HG02642 (cell line): ENCODE data around the gene COCH.
"Not testable (repeated sequence)": the region's sequence is repeated elsewhere in the genome, so short reads cannot be mapped to it uniquely, and the experiment has no call there.

Experiments used
- ATAC-seq: cut with Tn5 transposase; IDR thresholded peaks from one replicate; pipeline ENCODE4 v1.9.1; 2021; ENCODE audit warnings: mild to moderate bottlenecking; ENCODE audit not compliant: unreplicated experiment, poor library complexity

Gene COCH

DNA sequence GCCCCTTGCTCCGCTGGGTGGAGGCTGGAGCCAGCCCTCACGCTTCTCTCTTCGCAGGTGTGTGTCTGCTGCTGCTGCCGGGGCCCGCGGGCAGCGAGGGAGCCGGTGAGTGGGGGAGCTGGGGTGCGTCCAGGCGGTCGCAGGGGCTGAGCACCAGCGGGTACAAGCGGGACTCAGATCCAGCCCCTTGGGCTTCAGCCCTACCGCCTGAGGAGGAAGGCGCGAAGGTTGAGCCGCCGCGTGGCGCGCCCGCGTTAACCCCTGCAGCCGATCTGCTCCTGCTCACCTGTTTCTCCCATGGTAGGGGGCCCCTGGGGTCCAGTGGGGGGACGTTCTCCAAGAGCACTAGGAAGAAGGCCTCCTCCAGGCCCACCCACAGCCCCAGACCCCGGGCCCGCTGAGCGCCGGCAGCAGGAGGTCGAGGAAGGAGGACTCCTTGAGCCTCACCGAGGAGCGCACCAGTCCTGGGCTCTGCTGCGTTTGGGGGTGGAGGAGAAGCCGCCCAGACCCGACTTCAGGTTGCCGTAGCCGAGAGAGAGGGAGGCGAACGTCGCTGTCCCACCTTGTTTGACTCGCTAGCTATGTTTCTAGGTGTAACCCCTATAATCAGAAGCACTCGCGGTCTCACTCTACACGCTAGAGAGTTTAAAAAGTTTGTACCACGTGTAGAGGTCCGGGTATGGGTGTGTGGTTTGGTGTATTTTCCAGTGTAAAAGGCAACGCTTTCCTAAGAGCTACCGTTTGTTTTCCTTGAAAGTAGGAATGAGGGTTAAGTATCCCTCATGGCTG lies 834 bp downstream of the COCH start:
- ATAC-seq: peak; percentile 34

DNA sequence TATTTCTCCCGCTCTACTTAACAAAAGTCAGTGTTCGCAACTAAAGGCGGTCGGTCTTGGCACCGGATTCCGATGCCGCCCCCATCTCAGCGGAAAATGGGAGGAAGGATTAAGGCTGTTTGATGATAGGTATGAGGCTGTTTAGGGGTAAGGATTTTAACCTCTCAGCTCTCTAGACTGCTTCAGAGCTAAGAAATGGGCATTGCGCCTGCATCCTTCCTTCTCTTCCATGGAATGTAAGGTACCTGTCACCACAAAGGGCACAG lies 1.4 kb downstream of the COCH start:
- ATAC-seq: no peak

DNA sequence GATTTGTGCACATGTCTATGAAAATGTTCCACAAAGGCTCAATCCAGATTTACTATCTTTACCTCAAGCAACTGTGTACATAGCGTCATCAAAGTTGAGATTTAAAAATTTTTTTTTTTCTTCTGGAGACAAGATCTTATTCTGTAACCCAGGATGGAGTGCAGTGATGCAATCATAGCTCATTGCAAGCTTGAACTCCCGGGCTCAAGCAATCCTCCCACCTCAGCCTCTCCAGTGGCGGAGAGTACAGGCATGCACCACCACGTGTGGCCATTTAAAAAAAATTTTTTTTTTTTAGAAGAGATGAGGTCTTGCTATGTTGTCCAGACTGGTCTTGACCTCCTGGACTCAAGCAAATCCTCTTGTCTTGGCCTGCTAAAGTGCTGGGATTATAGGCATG lies 2.3 kb downstream of the COCH start:
- no peak for ATAC-seq

DNA sequence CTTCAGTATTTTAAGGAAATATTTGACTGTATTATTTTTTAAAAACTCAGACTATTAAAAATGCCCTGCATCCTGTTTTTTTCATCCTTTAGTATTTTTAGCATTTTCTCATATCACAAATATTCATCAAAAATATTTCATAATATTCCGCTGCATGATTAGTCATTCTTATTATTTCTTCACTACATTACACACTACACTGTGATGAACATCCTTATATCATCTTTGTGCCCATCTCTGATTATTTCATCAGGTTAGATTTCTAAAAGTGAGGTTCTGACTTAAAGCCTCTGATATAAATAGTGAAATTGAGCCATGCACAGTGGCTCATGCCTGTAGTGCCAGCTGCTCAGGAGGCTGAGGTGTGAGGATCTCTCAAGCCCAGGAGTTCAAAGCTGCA lies 8.1 kb downstream of the COCH start:
- no peak for ATAC-seq

DNA sequence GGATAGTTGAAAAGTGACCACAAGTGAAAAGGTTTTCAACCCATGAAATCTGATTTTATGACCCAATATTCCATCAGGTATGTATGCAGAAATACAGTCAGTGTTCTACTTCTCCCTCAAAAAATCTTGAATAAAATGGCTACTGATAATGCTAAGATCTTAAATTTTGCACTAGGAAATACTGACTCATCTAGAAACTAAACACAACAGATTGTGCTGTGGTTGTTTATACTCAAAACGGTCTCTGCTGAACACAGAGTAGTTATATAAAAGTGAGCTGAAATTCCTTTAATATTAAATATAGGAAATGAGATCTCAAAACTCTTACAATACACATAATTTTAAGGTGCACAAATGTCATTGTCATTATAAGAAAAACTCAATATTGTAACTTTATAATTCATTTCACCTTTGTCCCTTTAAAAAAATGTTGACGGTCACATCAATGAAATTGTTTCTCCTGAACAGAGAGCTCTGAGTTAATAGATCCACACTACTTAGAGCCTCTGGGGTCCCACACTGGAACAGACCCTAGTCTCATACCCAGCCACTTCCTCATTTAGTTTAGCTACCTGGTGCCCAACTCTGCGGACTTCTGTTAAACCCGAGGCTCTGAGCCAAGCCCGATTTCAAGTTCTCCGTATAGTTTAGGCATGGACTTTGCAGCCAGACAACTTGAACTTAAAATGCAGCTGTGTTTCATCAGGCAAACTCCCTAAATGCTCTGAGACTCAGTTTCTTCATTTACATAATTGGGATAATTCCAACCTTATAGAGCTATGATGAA lies 9.3 kb downstream of the COCH start:
- no peak for ATAC-seq

DNA sequence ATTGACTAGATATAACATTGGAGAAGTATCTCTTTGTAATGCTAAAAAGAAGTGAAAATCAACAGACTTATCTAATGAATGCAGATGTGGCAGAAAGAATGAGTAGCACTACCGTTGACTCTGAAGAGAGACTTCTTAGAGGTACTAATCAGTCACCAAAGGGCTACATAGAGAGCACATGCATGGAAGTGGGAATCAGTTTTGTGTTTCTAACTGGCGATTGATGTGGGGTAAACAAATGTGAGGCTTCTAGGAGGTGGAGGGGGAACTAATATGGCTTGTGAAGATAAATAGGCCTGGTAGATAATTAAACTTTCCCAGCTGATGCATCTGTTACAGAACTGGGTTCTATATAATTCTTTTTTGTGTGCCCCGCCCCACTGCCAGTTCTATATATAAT lies 10.5 kb downstream of the COCH start:
- no peak for ATAC-seq

DNA sequence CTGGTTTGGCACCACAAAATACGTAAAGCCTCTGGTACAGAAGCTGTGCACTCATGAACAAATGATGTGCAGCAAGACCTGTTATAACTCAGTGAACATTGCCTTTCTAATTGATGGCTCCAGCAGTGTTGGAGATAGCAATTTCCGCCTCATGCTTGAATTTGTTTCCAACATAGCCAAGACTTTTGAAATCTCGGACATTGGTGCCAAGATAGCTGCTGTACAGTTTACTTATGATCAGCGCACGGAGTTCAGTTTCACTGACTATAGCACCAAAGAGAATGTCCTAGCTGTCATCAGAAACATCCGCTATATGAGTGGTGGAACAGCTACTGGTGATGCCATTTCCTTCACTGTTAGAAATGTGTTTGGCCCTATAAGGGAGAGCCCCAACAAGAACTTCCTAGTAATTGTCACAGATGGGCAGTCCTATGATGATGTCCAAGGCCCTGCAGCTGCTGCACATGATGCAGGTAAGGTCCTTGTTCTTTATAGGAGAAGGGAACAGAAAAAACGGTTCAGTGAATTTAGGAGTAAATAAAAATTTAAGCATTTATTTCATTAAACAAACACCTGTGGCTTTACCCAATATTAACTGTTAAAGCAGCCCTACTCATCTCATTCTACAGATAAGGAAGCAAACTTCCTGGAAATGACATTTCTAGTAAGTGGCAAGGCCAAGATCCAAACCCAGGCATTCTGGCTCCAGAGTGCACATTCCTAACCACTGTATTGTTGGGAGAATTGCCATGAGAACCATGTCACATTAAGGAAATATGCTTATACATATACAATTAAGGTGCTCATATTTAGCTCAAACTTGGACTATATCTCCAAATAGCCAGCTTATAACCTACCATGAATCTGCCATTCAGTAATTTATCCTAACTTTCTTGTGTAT lies 11.7 kb downstream of the COCH start:
- ATAC-seq: no peak

DNA sequence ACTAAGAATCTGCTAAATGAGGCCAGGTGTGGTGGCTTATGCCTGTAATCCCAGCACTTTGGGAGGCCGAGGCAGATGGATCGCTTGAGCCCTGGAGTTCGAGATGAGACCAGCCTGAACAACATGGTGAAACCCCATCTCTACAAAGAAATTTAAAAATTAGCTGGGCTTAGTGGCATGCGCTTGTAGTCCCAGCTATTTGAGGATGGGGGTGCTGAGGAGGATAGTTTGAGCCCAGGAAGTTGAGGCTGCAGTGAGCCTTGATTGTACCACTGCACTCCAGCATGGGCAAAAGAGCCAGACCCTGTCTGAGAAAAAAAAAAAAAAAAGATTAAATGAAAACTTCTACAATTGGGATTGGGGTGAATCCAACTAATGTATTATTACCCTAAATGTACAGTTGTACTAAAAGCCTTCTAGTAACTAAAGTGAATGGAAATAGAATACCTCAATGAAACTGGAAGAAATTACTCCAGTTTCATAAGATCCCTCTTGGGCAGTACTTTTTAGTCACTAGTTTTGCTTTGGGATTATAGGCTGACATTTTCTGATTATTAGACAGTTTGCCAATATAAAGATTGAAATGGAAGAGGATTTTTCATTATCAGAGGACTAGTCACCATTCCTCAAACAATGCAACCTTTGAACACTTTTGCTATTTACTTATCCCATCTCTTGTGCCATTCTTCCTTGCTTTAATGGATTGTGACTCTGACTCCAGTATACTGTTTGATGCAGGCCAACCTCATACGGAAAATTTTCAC lies 14.3 kb downstream of the COCH start:
- ATAC-seq: no peak

DNA sequence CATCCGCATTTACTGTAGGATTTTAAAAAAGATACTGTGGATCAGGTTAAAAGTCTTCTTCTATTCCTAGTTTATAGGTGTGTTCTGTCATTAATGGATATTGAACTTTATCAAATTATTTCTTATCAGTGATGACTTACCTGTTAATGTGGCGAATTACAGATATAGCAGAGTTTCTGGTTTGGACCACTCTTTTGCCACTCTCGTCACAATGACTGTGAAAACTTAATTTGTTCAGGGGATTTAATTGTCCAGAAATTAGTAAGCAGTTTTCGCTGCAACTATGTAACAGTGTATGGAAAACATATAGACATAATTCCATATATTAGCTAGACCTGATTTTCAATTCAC lies 14.9 kb downstream of the COCH start:
- no peak for ATAC-seq

DNA sequence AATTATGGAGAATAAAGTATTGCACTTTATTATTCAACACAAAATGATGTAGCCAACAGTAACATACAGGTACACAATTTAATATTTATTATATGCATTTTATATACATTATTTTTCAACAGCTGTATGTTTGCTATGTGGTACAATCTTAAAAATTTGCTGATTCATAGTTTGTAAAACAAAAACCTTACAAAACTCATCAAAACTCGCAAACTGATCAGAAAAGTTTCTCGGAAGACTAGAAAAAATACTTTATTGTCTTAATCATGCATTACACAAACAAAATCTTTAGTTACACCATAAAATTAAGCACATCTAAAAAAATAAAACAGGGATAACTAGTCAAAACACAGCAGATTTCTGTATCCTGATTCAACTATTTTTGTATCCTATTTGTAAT lies 19.5 kb downstream of the COCH start:
- no peak for ATAC-seq

DNA sequence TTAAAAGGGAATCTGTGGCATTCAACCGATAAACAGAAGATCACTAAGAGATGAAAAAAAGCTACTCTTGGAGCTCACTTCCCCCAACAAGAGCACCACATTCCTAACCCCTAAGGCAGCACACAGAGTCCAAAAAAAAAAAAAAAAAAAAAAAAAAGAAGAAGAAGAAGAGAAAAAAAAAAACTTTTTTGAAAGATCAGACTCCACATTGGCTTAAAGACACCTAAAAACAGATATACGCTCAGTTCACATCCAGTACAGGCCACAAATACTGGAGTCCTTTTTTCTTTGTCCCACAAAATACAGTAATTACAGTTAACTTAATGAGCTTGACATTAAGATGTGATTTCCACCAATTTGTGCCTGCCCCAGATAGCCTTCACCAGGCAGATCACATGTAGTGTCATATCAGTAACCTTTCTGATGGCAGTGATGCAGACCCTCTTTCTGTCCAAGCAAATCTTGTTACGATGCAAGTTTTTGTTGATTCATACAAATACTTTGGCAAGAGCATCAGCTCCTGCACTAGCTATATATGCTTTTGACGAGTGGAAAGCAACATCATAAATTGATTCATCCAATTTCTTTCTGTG lies 20.7 kb downstream of the COCH start:
- no peak for ATAC-seq

DNA sequence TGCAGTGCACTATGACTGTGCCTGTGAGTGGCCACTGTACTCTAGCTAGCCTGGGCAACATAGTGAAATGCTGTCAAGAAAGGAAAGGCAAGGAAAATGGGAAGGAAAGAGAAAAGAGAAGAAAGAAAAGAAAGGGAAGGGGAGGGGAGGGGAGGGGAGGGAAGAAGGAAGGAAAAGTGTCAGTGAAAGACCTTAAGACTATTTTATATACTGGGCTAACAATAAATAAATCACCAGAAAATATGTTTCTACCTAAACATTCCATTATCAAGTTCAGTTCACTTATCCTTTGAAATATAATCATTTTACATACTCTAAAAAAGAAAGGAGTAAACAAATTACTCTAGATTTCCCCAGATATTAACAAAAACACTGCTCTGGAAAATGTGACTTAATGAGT lies 22.1 kb downstream of the COCH start:
- no peak for ATAC-seq

DNA sequence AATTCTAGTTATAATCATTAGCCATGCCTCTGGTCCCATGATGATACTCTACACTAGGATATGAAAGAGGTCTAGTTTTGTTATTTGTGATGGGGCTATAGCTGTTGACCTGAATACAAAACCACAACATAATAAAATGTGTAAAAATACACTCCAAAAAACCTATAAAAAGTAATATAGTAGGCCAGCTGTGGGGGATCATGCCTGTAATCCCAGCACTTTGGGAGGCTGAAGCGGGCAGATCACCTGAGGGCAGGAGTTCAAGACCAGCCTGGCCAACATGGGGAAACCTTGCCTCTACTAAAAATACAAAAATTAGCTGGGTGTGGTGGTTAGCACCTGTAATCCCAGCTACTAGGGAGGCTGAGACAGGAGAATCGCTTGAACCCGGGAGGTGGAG lies 22.8 kb downstream of the COCH start:
- ATAC-seq: not testable (repeated sequence)

DNA sequence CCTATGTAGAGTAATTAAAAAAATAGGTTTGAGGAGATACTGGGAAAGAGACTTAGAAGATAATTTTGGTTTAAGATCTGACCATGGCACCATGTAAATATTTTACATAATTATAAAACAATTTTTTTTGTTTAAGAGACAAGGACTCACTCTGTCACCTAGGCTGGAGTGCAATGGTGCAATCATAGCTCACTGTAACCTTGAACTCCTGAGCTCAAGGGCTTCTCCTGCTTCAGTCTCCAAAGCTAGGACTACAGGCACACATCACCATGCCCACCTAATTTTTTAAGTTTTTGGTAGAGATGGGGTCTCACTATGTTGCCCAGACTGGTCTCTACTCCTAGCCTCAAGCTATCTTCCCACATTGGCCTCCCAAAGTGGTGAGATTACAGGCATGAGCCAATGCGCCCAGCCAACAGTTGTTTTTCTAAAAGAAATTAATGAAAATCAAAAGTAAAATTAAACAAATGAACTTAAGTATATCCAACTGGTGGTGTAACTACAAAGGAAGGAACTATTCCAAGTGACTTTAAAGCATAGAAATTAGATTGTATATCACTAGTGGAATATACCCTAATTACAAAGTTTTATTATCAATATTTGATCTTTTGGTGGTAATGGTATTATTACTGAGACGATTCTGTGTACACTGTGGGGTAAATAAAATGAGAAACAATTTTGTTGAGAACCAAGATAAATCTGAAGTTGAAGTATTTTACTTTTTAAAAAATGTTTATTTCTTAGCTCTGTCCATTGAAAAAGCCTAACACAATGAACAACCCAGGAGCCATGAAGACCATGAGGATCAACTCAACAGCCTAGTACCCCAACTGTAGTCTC lies 29.1 kb downstream of the COCH start:
- ATAC-seq: no peak

DNA sequence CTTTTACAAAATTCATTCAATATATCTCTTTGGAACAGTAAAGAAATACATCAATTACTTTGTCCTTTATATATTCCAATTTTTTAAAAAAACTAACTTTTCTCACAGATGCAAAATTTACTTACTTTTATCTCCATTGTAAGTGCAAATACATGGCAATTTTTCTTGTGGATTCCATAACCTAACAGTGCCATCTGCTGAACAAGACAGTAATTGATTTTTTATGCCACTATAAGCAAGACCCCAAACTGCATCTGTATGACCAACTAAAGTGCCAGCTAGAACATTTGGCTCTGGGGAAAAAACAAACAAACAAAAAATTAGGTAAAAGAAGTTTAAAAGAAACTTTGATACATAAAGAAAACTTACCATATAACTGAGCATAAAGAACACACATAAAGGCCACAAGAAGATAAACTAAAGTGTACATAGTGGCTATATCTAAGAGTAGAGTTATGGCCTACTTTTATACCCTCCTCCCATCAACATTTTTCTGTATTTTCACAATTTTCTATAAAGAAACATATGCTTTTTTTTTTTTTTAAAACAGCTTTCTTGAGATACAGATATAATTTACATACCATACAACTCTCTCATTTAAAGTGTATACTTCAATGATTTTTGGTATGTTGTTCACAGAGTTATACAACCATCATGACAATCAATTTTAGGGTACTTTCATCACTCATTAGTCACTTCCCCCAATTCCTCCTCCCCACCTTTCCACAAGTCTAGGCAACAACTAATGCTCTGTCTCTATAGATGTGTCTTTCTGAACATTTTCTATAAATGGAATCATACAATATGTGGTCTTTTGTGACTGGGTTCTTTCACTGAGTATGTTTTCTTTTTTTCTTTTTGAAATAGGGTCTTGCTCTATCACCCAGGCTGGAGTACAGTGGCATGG lies 32.6 kb downstream of the COCH start:
- no peak for ATAC-seq

DNA sequence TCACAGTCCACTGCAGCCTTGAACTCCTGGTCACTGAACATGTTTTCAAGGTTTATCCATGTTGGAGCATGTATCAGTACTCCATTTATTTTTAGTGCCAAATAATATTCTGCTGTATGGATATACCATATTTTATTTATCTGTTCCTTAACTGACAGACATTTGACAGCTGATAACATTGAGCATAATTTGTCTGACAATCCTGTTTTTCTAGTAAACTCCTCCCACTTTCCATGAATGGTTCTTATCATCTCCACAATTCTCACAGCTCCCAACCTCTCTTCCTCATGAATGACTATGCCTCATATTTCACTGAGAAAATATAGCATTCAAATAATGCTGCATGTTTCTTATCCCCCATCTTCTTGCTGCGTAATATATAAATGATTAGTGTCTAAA lies 33.3 kb downstream of the COCH start:
- ATAC-seq: no peak

DNA sequence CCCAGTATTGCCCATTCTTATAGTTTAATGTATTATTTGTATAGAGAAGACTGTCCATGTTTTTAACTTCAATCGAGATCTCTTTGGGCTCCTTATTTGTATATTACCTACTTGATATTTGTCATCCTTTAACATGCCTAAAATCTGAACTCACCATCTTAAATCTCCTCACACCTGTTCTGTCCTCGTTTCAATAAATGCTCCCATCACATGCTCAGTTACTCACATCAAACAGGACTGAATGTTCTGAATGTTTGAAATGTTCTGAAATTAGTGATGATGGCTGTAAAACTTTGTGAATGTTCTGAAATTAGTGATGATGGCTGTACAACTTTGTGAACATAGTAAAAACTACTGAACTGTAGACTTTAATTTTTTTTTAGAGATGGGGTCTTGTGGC lies 34.5 kb downstream of the COCH start:
- no peak for ATAC-seq

DNA sequence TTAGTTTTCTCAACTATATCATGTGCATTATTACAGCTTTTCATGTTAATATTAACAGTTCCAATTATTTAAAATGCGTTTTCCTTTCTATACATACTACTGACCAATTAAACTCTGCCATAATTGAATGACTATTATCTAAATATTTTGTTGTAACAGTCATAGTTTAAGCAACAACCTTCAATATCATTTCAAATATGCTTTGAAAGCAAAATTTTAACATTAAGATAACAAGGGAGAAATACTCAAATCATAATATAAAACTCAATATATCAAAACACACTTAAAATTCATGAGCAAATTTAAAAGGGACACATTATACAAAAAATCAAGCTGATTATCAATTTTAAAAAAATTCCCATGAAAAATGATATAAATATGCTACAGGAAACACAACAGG lies 40.5 kb downstream of the COCH start:
- no peak for ATAC-seq
